ENCODE results near the gene CCDC167. TPM values are rescaled to one million over a fixed set of nuclear protein-coding genes. Genes with fewer than 3 reads are reported as not detected.

Gene CCDC167
- total and polyA plus RNA-seq, 2 donors (not counting 1 experiment from before 2014, with no cell fraction given) = 11.1 to 60.1 TPM

GRCh38 chr6:37467718-37468117 is 32.0 kb downstream of the CCDC167 start:
- H3K27ac ChIP-seq (ENCODE audit: low read length in 2 of 2) = no peak overlapping the region
- CTCF ChIA-PET = interaction anchor here (0.6 kb wide), 1 partner anchor 79 kb away, joined by 3 read pairs; no protein-coding TSS in a partner anchor
- Mint-ChIP-seq H3K27ac (no peak overlapping the region), H3K9me3 (ENCODE audit: insufficient read depth) (no peaks in the 10 kb centered on the region), H3K4me1 (no peaks in the 10 kb centered on the region), H3K27me3 (no peaks in the 10 kb centered on the region), H3K4me3 (no peak overlapping the region)
- peaks cover 0 to 7% (median 3%) of the 10 kb centered on the region in 3 donors for H3K9me3 ChIP-seq (ENCODE audit: control extremely low read depth in 1 of 3, control insufficient read depth in 2 of 3, insufficient read depth in 1 of 3, low read length in 2 of 3)
- peaks cover 11 to 52% of the 10 kb centered on the region in 2 experiments for H3K36me3 ChIP-seq (replicated peaks in 1 of 2; ENCODE audit: control extremely low read depth in 1 of 2, control insufficient read depth in 1 of 2, extremely low read depth in 1 of 2, insufficient read depth in 2 of 2, low read length in 1 of 2)
- H3K27me3 ChIP-seq (replicated peaks in 1 of 4; ENCODE audit: control extremely low read depth in 1 of 4, control insufficient read depth in 3 of 4, insufficient read depth in 4 of 4, low read length in 3 of 4) = no peaks in the 10 kb centered on the region
- H3K9ac ChIP-seq (ENCODE audit: low read length) = no peak overlapping the region
- ATAC-seq (ENCODE audit: low read depth) (no peak), DNase-seq (no peak)
- no peaks in the 10 kb centered on the region for H4K20me1 ChIP-seq (ENCODE audit: control insufficient read depth, insufficient read depth, low read length, poor library complexity, severe bottlenecking)
- no peak overlapping the region for H3K4me3 ChIP-seq (ENCODE audit: control extremely low read depth in 1 of 5, extremely low read depth in 1 of 5, insufficient read depth in 1 of 5, low read depth in 2 of 5, low read length in 4 of 5)
- POLR2A ChIA-PET = no interaction called here
- no peak overlapping the region for H3K4me2 ChIP-seq (replicated peaks; ENCODE audit: low read depth, low read length, poor library complexity, severe bottlenecking)
- no peaks in the 10 kb centered on the region for H3K79me2 ChIP-seq (ENCODE audit: control insufficient read depth, insufficient read depth, low read length)
- H2AFZ ChIP-seq (ENCODE audit: insufficient read depth, low read depth, low read length, poor library complexity, severe bottlenecking) = no peak overlapping the region
- no peaks in the 10 kb centered on the region for H3K4me1 ChIP-seq (ENCODE audit: control insufficient read depth in 2 of 2, insufficient read depth in 2 of 2, low read length in 2 of 2)
- intact Hi-C loops (cut with micrococcal nuclease) = no loop called here
- no peak for TF ChIP-seq EZH2 (IDR thresholded peaks at IDR 0.05; ENCODE audit: borderline replicate concordance, insufficient read depth, low read depth, low read length, poor library complexity, severe bottlenecking)
- TF ChIP-seq CTCF (IDR thresholded peaks at IDR 0.05) = no peak

GRCh38 chr6:37463110-37463509 is 36.6 kb downstream of the CCDC167 start:
- H3K27me3 ChIP-seq (replicated peaks in 1 of 4; ENCODE audit: control extremely low read depth in 1 of 4, control insufficient read depth in 3 of 4, insufficient read depth in 4 of 4, low read length in 3 of 4) = no peaks in the 10 kb centered on the region
- no peak for TF ChIP-seq CTCF (IDR thresholded peaks at IDR 0.05)
- no peak for TF ChIP-seq EZH2 (IDR thresholded peaks at IDR 0.05; ENCODE audit: borderline replicate concordance, insufficient read depth, low read depth, low read length, poor library complexity, severe bottlenecking)
- no peak overlapping the region for H3K4me3 Mint-ChIP-seq
- no peaks in the 10 kb centered on the region for H3K79me2 ChIP-seq (ENCODE audit: control insufficient read depth, insufficient read depth, low read length)
- no peak for ATAC-seq (ENCODE audit: low read depth)
- intact Hi-C loops (cut with micrococcal nuclease) = no loop called here
- H3K27ac ChIP-seq (ENCODE audit: low read length in 2 of 2) = no peak overlapping the region
- no peaks in the 10 kb centered on the region for H3K27me3 Mint-ChIP-seq
- no peak overlapping the region for H3K4me3 ChIP-seq (ENCODE audit: control extremely low read depth in 1 of 5, extremely low read depth in 1 of 5, insufficient read depth in 1 of 5, low read depth in 2 of 5, low read length in 4 of 5)
- no peak overlapping the region for H3K9ac ChIP-seq (ENCODE audit: low read length)
- no peaks in the 10 kb centered on the region for H3K9me3 Mint-ChIP-seq (ENCODE audit: insufficient read depth)
- H3K4me1 Mint-ChIP-seq = no peaks in the 10 kb centered on the region
- POLR2A ChIA-PET = no interaction called here
- CTCF ChIA-PET = no interaction called here
- H4K20me1 ChIP-seq (ENCODE audit: control insufficient read depth, insufficient read depth, low read length, poor library complexity, severe bottlenecking) = no peaks in the 10 kb centered on the region
- peaks cover 0 to 7% (median 3%) of the 10 kb centered on the region in 3 donors for H3K9me3 ChIP-seq (ENCODE audit: control extremely low read depth in 1 of 3, control insufficient read depth in 2 of 3, insufficient read depth in 1 of 3, low read length in 2 of 3)
- H3K36me3 ChIP-seq (replicated peaks in 1 of 2; ENCODE audit: control extremely low read depth in 1 of 2, control insufficient read depth in 1 of 2, extremely low read depth in 1 of 2, insufficient read depth in 2 of 2, low read length in 1 of 2) = peaks cover 10 to 74% of the 10 kb centered on the region in 2 experiments
- no peak overlapping the region for H2AFZ ChIP-seq (ENCODE audit: insufficient read depth, low read depth, low read length, poor library complexity, severe bottlenecking)
- H3K27ac Mint-ChIP-seq = peak overlapping the region; percentile 8
- no peaks in the 10 kb centered on the region for H3K4me1 ChIP-seq (ENCODE audit: control insufficient read depth in 2 of 2, insufficient read depth in 2 of 2, low read length in 2 of 2)
- DNase-seq = no peak
- H3K4me2 ChIP-seq (replicated peaks; ENCODE audit: low read depth, low read length, poor library complexity, severe bottlenecking) = no peak overlapping the region

All from B cell (primary cell).